Keratinocyte (primary cell): ENCODE data around the gene OGG1.

Source experiments
- EZH2 ChIP-seq: IDR thresholded peaks from one replicate; pipeline ENCODE4 v1.6.1; 2012; ENCODE audit warnings: inconsistent platforms, mild to moderate bottlenecking, low read length, moderate library complexity
- TF ChIP-seq, protein P1 (sequence below), 3 experiments: IDR thresholded peaks in 1 of 3; conservative IDR thresholded peaks in 1 of 3; optimal IDR thresholded peaks in 1 of 3; 2 replicates in 2 of 3; 3 replicates in 1 of 3; pipeline versions ENCODE3 to v1.5.1; 2011; ENCODE audit warnings: low read length in 3 of 3, mild to moderate bottlenecking in 3 of 3, moderate library complexity in 2 of 3, control low read depth in 1 of 3, inconsistent platforms in 1 of 3; ENCODE audit not compliant: insufficient read depth in 2 of 3; ENCODE audit errors: extremely low read depth in 1 of 3

DNA sequence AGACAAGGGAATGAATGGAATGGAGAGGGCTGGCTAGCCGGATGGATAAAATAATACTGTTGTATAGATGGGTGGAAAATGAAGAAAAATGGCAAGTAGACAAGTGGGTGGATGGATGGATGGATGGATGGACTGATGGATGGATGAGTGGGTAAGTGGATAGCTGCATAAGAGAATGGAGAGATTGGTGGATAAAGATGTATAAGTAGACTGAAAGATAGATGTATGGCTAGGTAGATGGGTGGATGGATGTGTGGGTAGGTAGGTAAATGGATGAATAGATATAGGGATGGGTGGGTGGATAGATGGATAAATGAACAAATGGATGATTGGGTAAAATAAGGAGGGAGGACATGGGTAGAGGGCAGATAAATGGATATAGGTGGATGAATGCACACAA is 32.2 kb upstream of the OGG1 start:
- TF ChIP-seq EZH2: no peak
- TF ChIP-seq, protein P1, sequence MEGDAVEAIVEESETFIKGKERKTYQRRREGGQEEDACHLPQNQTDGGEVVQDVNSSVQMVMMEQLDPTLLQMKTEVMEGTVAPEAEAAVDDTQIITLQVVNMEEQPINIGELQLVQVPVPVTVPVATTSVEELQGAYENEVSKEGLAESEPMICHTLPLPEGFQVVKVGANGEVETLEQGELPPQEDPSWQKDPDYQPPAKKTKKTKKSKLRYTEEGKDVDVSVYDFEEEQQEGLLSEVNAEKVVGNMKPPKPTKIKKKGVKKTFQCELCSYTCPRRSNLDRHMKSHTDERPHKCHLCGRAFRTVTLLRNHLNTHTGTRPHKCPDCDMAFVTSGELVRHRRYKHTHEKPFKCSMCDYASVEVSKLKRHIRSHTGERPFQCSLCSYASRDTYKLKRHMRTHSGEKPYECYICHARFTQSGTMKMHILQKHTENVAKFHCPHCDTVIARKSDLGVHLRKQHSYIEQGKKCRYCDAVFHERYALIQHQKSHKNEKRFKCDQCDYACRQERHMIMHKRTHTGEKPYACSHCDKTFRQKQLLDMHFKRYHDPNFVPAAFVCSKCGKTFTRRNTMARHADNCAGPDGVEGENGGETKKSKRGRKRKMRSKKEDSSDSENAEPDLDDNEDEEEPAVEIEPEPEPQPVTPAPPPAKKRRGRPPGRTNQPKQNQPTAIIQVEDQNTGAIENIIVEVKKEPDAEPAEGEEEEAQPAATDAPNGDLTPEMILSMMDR (optimal IDR thresholded peaks at IDR 0.05 in 1 of 3, IDR thresholded peaks at IDR 0.05 in 1 of 3, conservative IDR thresholded peaks at IDR 0.05 in 1 of 3; ENCODE audit: extremely low read depth in 1 of 3, insufficient read depth in 2 of 3, low read length in 3 of 3): no peak
